Measurements from ENCODE around the gene TRIM4.

TRIM4 gene

GRCh38 chr7:99929730-99930053 is 10.4 kb upstream of the TRIM4 start (continued):
- TF ChIP-seq PATZ1 (CRISPR knock-in tag; IDR thresholded peaks at IDR 0.05; ENCODE audit: borderline replicate concordance) (no peak), ZFP3 (CRISPR knock-in tag; IDR thresholded peaks at IDR 0.05) (no peak)

- peak; percentile 97 for ATAC-seq
- no peak for TF ChIP-seq PPARA (CRISPR knock-in tag; IDR thresholded peaks at IDR 0.05; ENCODE audit: borderline replicate concordance)
Observed at GRCh38 chr7:99928994-99929729, 9.8 kb upstream of the TRIM4 start, which contains the start of gene GJC3. Gene GJC3, minus strand, starts transcription at chr7:99929620. Its CDS starts 0 bp downstream, at chr7:99929620.

GRCh38 chr7:99928188-99928587 is 8.9 kb upstream of the TRIM4 start:
- TF ChIP-seq RARB (CRISPR knock-in tag; IDR thresholded peaks at IDR 0.05) (no peak), ARNTL (CRISPR knock-in tag; IDR thresholded peaks at IDR 0.05; ENCODE audit: borderline replicate concordance, low read depth) (no peak), PATZ1 (CRISPR knock-in tag; IDR thresholded peaks at IDR 0.05; ENCODE audit: borderline replicate concordance) (no peak), ZC3H10 (CRISPR knock-in tag; IDR thresholded peaks at IDR 0.05) (no peak), CSDC2 (CRISPR knock-in tag; IDR thresholded peaks at IDR 0.05) (no peak)
- no peak for ATAC-seq

- no peak for ATAC-seq
- no peak for TF ChIP-seq BACH2 (CRISPR knock-in tag; IDR thresholded peaks at IDR 0.05; ENCODE audit: borderline replicate concordance)
Observed at GRCh38 chr7:99927536-99927935, 8.2 kb upstream of the TRIM4 start.

GRCh38 chr7:99926321-99926720 is 7.0 kb upstream of the TRIM4 start:
- ATAC-seq, result no peak
- no peak for TF ChIP-seq POU6F1 (CRISPR knock-in tag; IDR thresholded peaks at IDR 0.05; ENCODE audit: borderline replicate concordance, low read depth)
- TF ChIP-seq CSRNP3 (CRISPR knock-in tag; IDR thresholded peaks at IDR 0.05), result no peak
- no peak for TF ChIP-seq SNAI2 (CRISPR knock-in tag; IDR thresholded peaks at IDR 0.05)

GRCh38 chr7:99923200-99923599 is 3.9 kb upstream of the TRIM4 start:
- no peak for TF ChIP-seq ZC3H10 (CRISPR knock-in tag; IDR thresholded peaks at IDR 0.05)
- ATAC-seq, result no peak

GRCh38 chr7:99920149-99920548 is 819 bp upstream of the TRIM4 start:
- no peak for ATAC-seq
- TF ChIP-seq ZFP30 (CRISPR knock-in tag; IDR thresholded peaks at IDR 0.05) (no peak), BACH2 (CRISPR knock-in tag; IDR thresholded peaks at IDR 0.05; ENCODE audit: borderline replicate concordance) (no peak), CREB5 (CRISPR knock-in tag; IDR thresholded peaks at IDR 0.05; ENCODE audit: low read depth) (no peak), TSHZ2 (CRISPR knock-in tag; IDR thresholded peaks at IDR 0.05) (no peak), ARNTL (CRISPR knock-in tag; IDR thresholded peaks at IDR 0.05; ENCODE audit: borderline replicate concordance, low read depth) (no peak), POU6F1 (CRISPR knock-in tag; IDR thresholded peaks at IDR 0.05; ENCODE audit: borderline replicate concordance, low read depth) (no peak), ZFP3 (CRISPR knock-in tag; IDR thresholded peaks at IDR 0.05) (no peak)
